HepG2 (cell line): Measurements from ENCODE around the gene KLHL36. TPM values are rescaled to one million over a fixed set of nuclear protein-coding genes. Genes with fewer than 3 reads are reported as not detected.
A peak's percentile ranks its signal among the peaks of the same experiment; 100 is the strongest.

Experiments used
- ARID4A ChIP-seq: sonication (generic); formaldehyde crosslinking; IDR thresholded peaks from 2 replicates; pipeline ENCODE4 v1.5.0; 2020; ENCODE audit warnings: mild to moderate bottlenecking, missing genetic modification reagents, borderline replicate concordance
- ATF3 ChIP-seq: sonication (generic); formaldehyde crosslinking; IDR thresholded peaks from 2 replicates; pipeline ENCODE4 v1.4.0; 2020; ENCODE audit warnings: missing genetic modification reagents
- FOXA3 ChIP-seq: IDR thresholded peaks from 2 replicates; pipeline ENCODE4 v1.6.1; 2016; ENCODE audit warnings: missing genetic modification reagents, missing compliant biosample characterization
- IKZF5 ChIP-seq: IDR thresholded peaks from 2 replicates; pipeline ENCODE4 v1.6.1; 2018; ENCODE audit warnings: missing genetic modification reagents, mild to moderate bottlenecking, missing compliant biosample characterization
- PTBP1 ChIP-seq: fragments of 200-400 bp; formaldehyde crosslinking; IDR thresholded peaks from 2 replicates; pipeline ENCODE4 v1.6.1; 2018; ENCODE audit warnings: low read length, low read depth; ENCODE audit not compliant: poor library complexity, severe bottlenecking
- REXO4 ChIP-seq: sonication (generic); formaldehyde crosslinking; IDR thresholded peaks from 2 replicates; pipeline ENCODE4 v1.8.0; 2022; ENCODE audit warnings: missing genetic modification reagents, mild to moderate bottlenecking, borderline replicate concordance
- SAP130 ChIP-seq: IDR thresholded peaks from 2 replicates; pipeline ENCODE4 v1.6.1; 2016; ENCODE audit warnings: low read depth
- SRSF1 ChIP-seq: fragments of 200-400 bp; formaldehyde crosslinking; optimal IDR thresholded peaks from 2 replicates; pipeline ENCODE3; 2017; ENCODE audit warnings: mild to moderate bottlenecking, low read depth, low read length, moderate library complexity
- TEAD3 ChIP-seq: optimal IDR thresholded peaks from 2 replicates; pipeline ENCODE3; 2016; ENCODE audit warnings: borderline replicate concordance
- ZNF205 ChIP-seq: IDR thresholded peaks from 2 replicates; pipeline ENCODE4 v1.6.1; 2018; ENCODE audit warnings: missing biosample characterization, missing genetic modification reagents
- ZNF574 ChIP-seq: sonication (generic); formaldehyde crosslinking; IDR thresholded peaks from 2 replicates; pipeline ENCODE4 v1.4.0; 2020; ENCODE audit warnings: missing genetic modification reagents
- ZNF7 ChIP-seq: IDR thresholded peaks from 2 replicates; pipeline ENCODE4 v1.6.1; 2016; ENCODE audit warnings: missing biosample characterization, missing genetic modification reagents
- ZNF768 ChIP-seq: sonication (generic); formaldehyde crosslinking; IDR thresholded peaks from 2 replicates; pipeline ENCODE4 v1.4.0; 2020; ENCODE audit warnings: missing genetic modification reagents
- ZNF773 ChIP-seq: sonication (generic); formaldehyde crosslinking; IDR thresholded peaks from 2 replicates; pipeline ENCODE4 v1.4.0; 2020; ENCODE audit warnings: missing genetic modification reagents, borderline replicate concordance
- polyA plus RNA-seq, 8 experiments: library from polyadenylated mRNA; depleted of rRNA in 3 of 8; stranded (reverse) in 7 of 8; unstranded in 1 of 8; fragments of >200 nt; fragmentation: Illumina TruSeq in 4 of 8; extraction: Trizol in 4 of 8; gene quantifications; 2 replicates each; pipeline versions ENCODE4 v1.2.1 to v1.2.3, GENCODE V29; 2011 to 2016; ENCODE audit warnings: low read depth in 4 of 8, missing spikeins in 1 of 8, mixed read lengths in 1 of 8; ENCODE audit not compliant: insufficient read depth in 1 of 8
- total RNA-seq, 5 experiments: library from RNA; depleted of rRNA; stranded (reverse); fragments of >200 nt; fragmentation: Illumina TruSeq; extraction: Trizol; gene quantifications; 2 replicates each; pipeline ENCODE4 v1.2.3, GENCODE V29; 2016; ENCODE audit warnings: low read depth in 1 of 5
- TF ChIP-seq, protein P1 (sequence below): sonication (generic); formaldehyde crosslinking; IDR thresholded peaks from 2 replicates; pipeline ENCODE4 v1.9.0; 2021; ENCODE audit warnings: missing genetic modification reagents, borderline replicate concordance

The KLHL36 gene
- total and polyA plus RNA-seq, 2 of the 13 experiments (the other 11 are each of a cell fraction or from before 2014, with no cell fraction given), result 24.3 to 26.0 TPM

DNA sequence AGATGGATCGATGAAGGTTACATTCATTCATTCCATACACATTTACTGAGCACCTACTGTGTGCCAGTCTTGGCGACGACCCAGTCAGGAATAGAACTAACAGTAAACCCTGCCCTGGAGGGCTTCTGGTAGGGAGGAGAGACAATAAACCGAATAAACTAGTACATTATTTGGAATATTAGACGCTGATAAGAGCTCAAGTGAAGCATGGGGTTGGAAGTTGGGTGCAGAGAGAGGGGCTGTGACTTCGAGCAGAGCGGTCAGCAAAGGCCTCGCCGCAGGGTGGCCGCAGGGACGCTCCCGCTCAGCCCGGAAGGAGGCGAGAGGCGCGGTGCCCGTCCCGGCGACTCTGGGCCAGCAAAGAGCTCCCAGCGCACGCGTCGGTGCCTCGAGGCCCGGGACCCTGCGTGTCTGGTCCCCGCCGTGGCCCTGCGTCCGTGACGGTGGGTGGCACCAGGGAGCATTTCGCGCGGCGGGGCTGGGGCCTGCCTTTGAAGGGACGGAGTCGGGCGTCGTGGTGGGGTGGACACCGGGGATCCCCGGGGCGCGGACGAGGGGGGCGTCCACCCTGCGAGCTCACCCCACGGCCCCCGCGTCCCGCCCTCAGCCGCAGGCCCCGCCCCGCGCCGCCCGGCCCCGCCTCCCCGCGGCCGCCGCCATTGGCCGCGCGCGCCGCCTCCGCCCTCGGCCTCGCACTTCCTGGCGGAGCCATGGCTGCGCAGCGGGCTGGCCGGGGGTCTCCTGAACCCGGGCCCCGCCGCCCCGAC is at the start of gene KLHL36 (continued):
- TF ChIP-seq TEAD3 (CRISPR knock-in tag), result peak; percentile 35
- TF ChIP-seq ARID4A (CRISPR knock-in tag), result peak; percentile 76
- no peak; the same call in none of the 2 replicates for TF ChIP-seq ZNF574 (CRISPR knock-in tag)
- TF ChIP-seq ATF3 (CRISPR knock-in tag), result no peak; the same call in 1 of the 2 replicates
- peak; percentile 49 for TF ChIP-seq SRSF1
- TF ChIP-seq, protein P1, sequence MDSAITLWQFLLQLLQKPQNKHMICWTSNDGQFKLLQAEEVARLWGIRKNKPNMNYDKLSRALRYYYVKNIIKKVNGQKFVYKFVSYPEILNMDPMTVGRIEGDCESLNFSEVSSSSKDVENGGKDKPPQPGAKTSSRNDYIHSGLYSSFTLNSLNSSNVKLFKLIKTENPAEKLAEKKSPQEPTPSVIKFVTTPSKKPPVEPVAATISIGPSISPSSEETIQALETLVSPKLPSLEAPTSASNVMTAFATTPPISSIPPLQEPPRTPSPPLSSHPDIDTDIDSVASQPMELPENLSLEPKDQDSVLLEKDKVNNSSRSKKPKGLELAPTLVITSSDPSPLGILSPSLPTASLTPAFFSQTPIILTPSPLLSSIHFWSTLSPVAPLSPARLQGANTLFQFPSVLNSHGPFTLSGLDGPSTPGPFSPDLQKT (CRISPR knock-in tag), result no peak; the same call in 1 of the 2 replicates
- TF ChIP-seq ZNF768 (CRISPR knock-in tag), result peak; percentile 85; the same call in 1 of the 2 replicates
- TF ChIP-seq FOXA3 (CRISPR knock-in tag), result no peak
- peak; percentile 90 for TF ChIP-seq REXO4 (CRISPR knock-in tag)
- TF ChIP-seq PTBP1, result no peak
- no peak for TF ChIP-seq ZNF7 (CRISPR knock-in tag)
- peak; percentile 20; the same call in 1 of the 2 replicates for TF ChIP-seq IKZF5
- 0 out of 2 replicates have a peak, but pooled peaks have one; percentile 38 for TF ChIP-seq ZNF205 (CRISPR knock-in tag)
- TF ChIP-seq ZNF773 (CRISPR knock-in tag), result 0 out of 2 replicates have a peak, but pooled peaks have one; percentile 15
- TF ChIP-seq SAP130, result peak; percentile 45; the same call in 1 of the 2 replicates
